A549 treated with Hydrocortisone at 1 μM for 4 hours (cell line): ENCODE measurements around the gene AURKB. TPM values are rescaled to one million over a fixed set of nuclear protein-coding genes. Genes with fewer than 3 reads are reported as not detected.

Experiments
- total RNA-seq: library from RNA; stranded (reverse); fragments of 200-300 nt; extraction: Qiagen RNA extraction; gene quantifications from 5 replicates; pipeline ENCODE4 v1.2.3, GENCODE V29; 2022

AURKB gene
- 137 to 153 TPM (median 149 TPM) in 5 replicates for total RNA-seq

GRCh38 chr17:8209907-8210760 is at the start of gene AURKB:
AURKB (minus strand) TSS chr17:8210575; CDS start chr17:8210224, 351 bp downstream.

GRCh38 chr17:8248751-8249607 is 38.6 kb upstream of the AURKB start, which contains the start of gene PFAS:
PFAS (plus strand) TSS chr17:8249289; CDS start chr17:8253938, 4,649 bp downstream.

GRCh38 chr17:8189711-8190477 is 20.5 kb downstream of the AURKB start, which contains the start of gene BORCS6:
BORCS6 (minus strand) TSS chr17:8190180; CDS start chr17:8190140, 40 bp downstream.

GRCh38 chr17:8176197-8176940 is 34.0 kb downstream of the AURKB start, which contains the start of gene TMEM107:
TMEM107 (minus strand) TSS chr17:8176380; CDS start chr17:8176286, 94 bp downstream.

DNA sequence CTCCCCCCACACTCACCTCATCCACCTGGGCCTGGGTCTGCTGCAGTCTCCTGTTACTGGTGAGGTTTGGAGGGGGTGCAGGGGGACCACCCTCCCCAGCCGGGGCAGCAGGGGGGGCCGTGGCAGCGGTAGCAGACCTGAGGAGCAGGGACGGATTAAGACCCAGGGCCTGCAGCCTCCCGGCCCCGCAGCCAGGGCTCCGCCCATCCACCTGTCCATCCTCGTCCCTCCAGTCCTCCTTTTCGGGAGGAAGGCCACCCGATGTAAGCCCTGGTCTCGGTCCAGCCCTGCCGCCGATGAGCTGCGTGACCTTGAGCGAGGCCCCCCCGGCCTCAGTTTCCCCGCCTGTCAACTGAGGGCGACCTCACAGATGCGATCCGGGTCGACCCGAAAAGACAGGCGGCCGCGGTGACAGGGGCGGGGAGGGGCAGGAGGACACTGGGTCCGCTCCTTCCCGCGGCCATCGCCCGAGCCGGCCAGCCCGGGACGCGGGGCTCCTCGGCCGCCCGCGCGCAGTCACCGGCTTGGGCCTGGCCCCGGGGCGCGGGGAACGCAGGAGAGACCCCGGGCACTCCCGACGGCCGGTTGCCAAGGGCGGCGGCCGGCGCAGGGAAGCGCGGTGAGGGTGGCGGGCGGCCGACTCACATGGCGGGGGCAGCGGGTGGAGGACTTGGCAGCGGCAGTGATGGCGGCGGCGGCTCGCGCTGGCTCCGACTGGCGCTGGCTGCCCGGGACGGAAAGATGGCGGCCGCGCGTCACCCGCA is 48.0 kb downstream of the AURKB start, which contains the start of gene VAMP2:
Gene VAMP2, minus strand, starts transcription at position 716 of the 764 bp plus-strand sequence. Its CDS starts 69 bp downstream, at position 647.

Other genes starting within 250 kb of the AURKB start
- gene GUCY2D, start 208.0 kb downstream of the AURKB start, total RNA-seq: 0.28 to 0.52 TPM (median 0.36 TPM) in 4 of 5 replicates, not detected in the other
- gene ALOX15B, start 171.5 kb downstream of the AURKB start, total RNA-seq: 0.21 to 0.48 TPM (median 0.31 TPM) in 5 replicates
- gene ALOX12B, start 122.9 kb downstream of the AURKB start, total RNA-seq: 1.2 to 1.6 TPM (median 1.4 TPM) in 5 replicates
- gene ALOXE3, start 92.1 kb downstream of the AURKB start, total RNA-seq: 6.3 to 10.0 TPM (median 6.4 TPM) in 5 replicates
- gene HES7, start 86.5 kb downstream of the AURKB start, total RNA-seq: 1.6 to 5.3 TPM (median 4.8 TPM) in 5 replicates
- 49.3 to 55.5 TPM (median 53.3 TPM) in 5 replicates for gene PER1, start 58.2 kb downstream of the AURKB start, total RNA-seq
- 23.5 to 31.4 TPM (median 28.1 TPM) in 5 replicates for gene VAMP2, start 47.6 kb downstream of the AURKB start, total RNA-seq
- 20.0 to 21.8 TPM (median 20.6 TPM) in 5 replicates for gene TMEM107, start 34.2 kb downstream of the AURKB start, total RNA-seq
- gene BORCS6, start 20.4 kb downstream of the AURKB start, total RNA-seq: 6.6 to 8.6 TPM (median 8.3 TPM) in 5 replicates
- gene CTC1, start 37.5 kb upstream of the AURKB start, total RNA-seq: 11.4 to 16.1 TPM (median 15.6 TPM) in 5 replicates
- gene PFAS, start 38.7 kb upstream of the AURKB start, total RNA-seq: 42.7 to 53.6 TPM (median 45.8 TPM) in 5 replicates
- 37.7 to 45.8 TPM (median 43.9 TPM) in 5 replicates for gene RANGRF, start 78.1 kb upstream of the AURKB start, total RNA-seq
- 6.0 to 8.8 TPM (median 7.7 TPM) in 5 replicates for gene SLC25A35, start 84.8 kb upstream of the AURKB start, total RNA-seq
- not detected in 5 replicates for gene ARHGEF15, start 99.7 kb upstream of the AURKB start, total RNA-seq
- gene ODF4, start 129.3 kb upstream of the AURKB start, total RNA-seq: not detected in 5 replicates
- gene RPL26, start 172.6 kb upstream of the AURKB start, total RNA-seq: 3,568 to 3,900 TPM (median 3,728 TPM) in 5 replicates
- not detected in 5 replicates for gene RNF222, start 187.3 kb upstream of the AURKB start, total RNA-seq
- gene NDEL1, start 225.3 kb upstream of the AURKB start, total RNA-seq: 60.0 to 77.6 TPM (median 63.7 TPM) in 5 replicates